Measurements from ENCODE around the gene CD68.

DNA sequence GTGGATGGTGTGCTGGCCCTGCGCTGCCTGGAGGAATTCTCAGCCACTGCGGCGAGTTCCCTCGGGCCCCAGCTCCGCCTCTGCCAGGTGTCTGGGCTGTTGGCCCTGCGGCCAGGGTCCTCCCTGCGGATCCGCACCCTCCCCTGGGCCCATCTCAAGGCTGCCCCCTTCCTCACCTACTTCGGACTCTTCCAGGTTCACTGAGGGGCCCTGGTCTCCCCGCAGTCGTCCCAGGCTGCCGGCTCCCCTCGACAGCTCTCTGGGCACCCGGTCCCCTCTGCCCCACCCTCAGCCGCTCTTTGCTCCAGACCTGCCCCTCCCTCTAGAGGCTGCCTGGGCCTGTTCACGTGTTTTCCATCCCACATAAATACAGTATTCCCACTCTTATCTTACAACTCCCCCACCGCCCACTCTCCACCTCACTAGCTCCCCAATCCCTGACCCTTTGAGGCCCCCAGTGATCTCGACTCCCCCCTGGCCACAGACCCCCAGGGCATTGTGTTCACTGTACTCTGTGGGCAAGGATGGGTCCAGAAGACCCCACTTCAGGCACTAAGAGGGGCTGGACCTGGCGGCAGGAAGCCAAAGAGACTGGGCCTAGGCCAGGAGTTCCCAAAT, 22.2 kb upstream of the CD68 start:
- TF ChIP-seq, protein P1, sequence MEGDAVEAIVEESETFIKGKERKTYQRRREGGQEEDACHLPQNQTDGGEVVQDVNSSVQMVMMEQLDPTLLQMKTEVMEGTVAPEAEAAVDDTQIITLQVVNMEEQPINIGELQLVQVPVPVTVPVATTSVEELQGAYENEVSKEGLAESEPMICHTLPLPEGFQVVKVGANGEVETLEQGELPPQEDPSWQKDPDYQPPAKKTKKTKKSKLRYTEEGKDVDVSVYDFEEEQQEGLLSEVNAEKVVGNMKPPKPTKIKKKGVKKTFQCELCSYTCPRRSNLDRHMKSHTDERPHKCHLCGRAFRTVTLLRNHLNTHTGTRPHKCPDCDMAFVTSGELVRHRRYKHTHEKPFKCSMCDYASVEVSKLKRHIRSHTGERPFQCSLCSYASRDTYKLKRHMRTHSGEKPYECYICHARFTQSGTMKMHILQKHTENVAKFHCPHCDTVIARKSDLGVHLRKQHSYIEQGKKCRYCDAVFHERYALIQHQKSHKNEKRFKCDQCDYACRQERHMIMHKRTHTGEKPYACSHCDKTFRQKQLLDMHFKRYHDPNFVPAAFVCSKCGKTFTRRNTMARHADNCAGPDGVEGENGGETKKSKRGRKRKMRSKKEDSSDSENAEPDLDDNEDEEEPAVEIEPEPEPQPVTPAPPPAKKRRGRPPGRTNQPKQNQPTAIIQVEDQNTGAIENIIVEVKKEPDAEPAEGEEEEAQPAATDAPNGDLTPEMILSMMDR (IDR thresholded peaks at IDR 0.05; ENCODE audit: low read length), result no peak
- no peak for TF ChIP-seq EZH2 (optimal IDR thresholded peaks at IDR 0.05; ENCODE audit: low read depth, low read length)
